H9 (cell line): ENCODE measurements around the gene SLC30A7. TPM values are rescaled to one million over a fixed set of nuclear protein-coding genes. Genes with fewer than 3 reads are reported as not detected.

ENCODE experiments used
- DNase-seq: peaks from one replicate; pipeline ENCODE4 v3.0.0-alpha.2; 2017
- H2AFZ ChIP-seq: one replicate; pipeline ENCODE4 v1.6.1; 2013; ENCODE audit warnings: mild to moderate bottlenecking, low read length, control low read depth, moderate library complexity
- H2AK5ac ChIP-seq: 2 replicates; pipeline ENCODE4 v1.6.1; 2013; ENCODE audit warnings: low read length, control low read depth, mixed read lengths; ENCODE audit not compliant: insufficient read length
- H2BK120ac ChIP-seq: one replicate; pipeline ENCODE4 v1.6.1; 2013; ENCODE audit warnings: low read depth, mild to moderate bottlenecking, low read length, control low read depth, inconsistent platforms; ENCODE audit not compliant: poor library complexity, severe bottlenecking
- H2BK12ac ChIP-seq: 2 replicates; pipeline ENCODE4 v1.6.1; 2013; ENCODE audit warnings: low read length, control low read depth, mixed read lengths, low read depth; ENCODE audit not compliant: insufficient read length
- H2BK15ac ChIP-seq: 2 replicates; pipeline ENCODE4 v1.6.1; 2013; ENCODE audit warnings: low read depth, low read length, control low read depth
- H2BK20ac ChIP-seq: one replicate; pipeline ENCODE4 v1.6.1; 2013; ENCODE audit warnings: low read depth, mild to moderate bottlenecking, low read length, control low read depth, inconsistent platforms; ENCODE audit not compliant: poor library complexity, severe bottlenecking
- H2BK5ac ChIP-seq: 2 replicates; pipeline ENCODE4 v1.6.1; 2013; ENCODE audit warnings: low read length, control low read depth, mixed read lengths; ENCODE audit not compliant: insufficient read length
- H3K14ac ChIP-seq: 2 replicates; pipeline ENCODE4 v1.6.1; 2013; ENCODE audit warnings: low read length, control low read depth; ENCODE audit not compliant: insufficient read depth
- H3K18ac ChIP-seq: 2 replicates; pipeline ENCODE4 v1.6.1; 2013; ENCODE audit warnings: low read depth, mild to moderate bottlenecking, mixed read lengths, low read length, control low read depth; ENCODE audit not compliant: insufficient read length
- H3K23ac ChIP-seq: 2 replicates; pipeline ENCODE4 v1.6.1; 2013; ENCODE audit warnings: low read length, control low read depth, mixed read lengths, low read depth; ENCODE audit not compliant: insufficient read length
- H3K23me2 ChIP-seq: 2 replicates; pipeline ENCODE4 v1.6.1; 2013; ENCODE audit warnings: low read depth, mild to moderate bottlenecking, mixed read lengths, low read length, control low read depth; ENCODE audit not compliant: insufficient read length, poor library complexity, severe bottlenecking
- H3K27ac ChIP-seq: 2 replicates; pipeline ENCODE4 v1.5.1; 2013; ENCODE audit warnings: low read length, control low read depth, mixed read lengths, low read depth; ENCODE audit not compliant: insufficient read length
- H3K27me3 ChIP-seq: 2 replicates; pipeline ENCODE4 v1.6.1; 2013; ENCODE audit warnings: low read length, control low read depth, inconsistent platforms; ENCODE audit not compliant: insufficient read depth
- H3K4ac ChIP-seq: 2 replicates; pipeline ENCODE4 v1.6.1; 2013; ENCODE audit warnings: low read depth, mild to moderate bottlenecking, control low read depth, inconsistent platforms, low read length, moderate library complexity
- H3K4me1 ChIP-seq: 2 replicates; pipeline ENCODE4 v1.6.1; 2013; ENCODE audit warnings: low read length, control low read depth, inconsistent platforms; ENCODE audit not compliant: insufficient read depth
- H3K4me2 ChIP-seq: 2 replicates; pipeline ENCODE4 v1.6.1; 2013; ENCODE audit warnings: low read length, control low read depth, mixed read lengths; ENCODE audit not compliant: insufficient read length, insufficient read depth
- H3K56ac ChIP-seq: 2 replicates; pipeline ENCODE4 v1.6.1; 2013; ENCODE audit warnings: low read depth, mild to moderate bottlenecking, mixed read lengths, low read length, control low read depth; ENCODE audit not compliant: insufficient read length
- H3K79me1 ChIP-seq: 2 replicates; pipeline ENCODE4 v1.6.1; 2013; ENCODE audit warnings: low read depth, mild to moderate bottlenecking, moderate library complexity, low read length, control low read depth, inconsistent platforms; ENCODE audit not compliant: insufficient read depth, poor library complexity, severe bottlenecking
- H3K79me2 ChIP-seq: 2 replicates; pipeline ENCODE4 v1.6.1; 2013; ENCODE audit warnings: low read length, control low read depth, inconsistent platforms; ENCODE audit not compliant: insufficient read depth
- H3K9ac ChIP-seq: 2 replicates; pipeline ENCODE4 v1.6.1; 2013; ENCODE audit warnings: low read length, control low read depth, mixed read lengths; ENCODE audit not compliant: insufficient read length; ENCODE audit errors: extremely low read depth
- H3K9me3 ChIP-seq: one replicate; pipeline ENCODE4 v1.6.1; 2013; ENCODE audit warnings: low read depth, low read length, inconsistent platforms; ENCODE audit not compliant: control insufficient read depth
- H3T11ph ChIP-seq: one replicate; pipeline ENCODE4 v1.6.1; 2013; ENCODE audit warnings: mild to moderate bottlenecking, low read length, control low read depth, inconsistent platforms
- H4K20me1 ChIP-seq: one replicate; pipeline ENCODE4 v1.6.1; 2013; ENCODE audit not compliant: control insufficient read depth, insufficient read length, insufficient read depth
- H4K5ac ChIP-seq: 2 replicates; pipeline ENCODE4 v1.6.1; 2013; ENCODE audit warnings: low read depth, mild to moderate bottlenecking, mixed read lengths, low read length, control low read depth; ENCODE audit not compliant: insufficient read length
- H4K8ac ChIP-seq: replicated peaks from 2 replicates; pipeline ENCODE4 v1.6.1; 2013; ENCODE audit warnings: low read length, control low read depth, mixed read lengths, low read depth; ENCODE audit not compliant: insufficient read length
- H4K91ac ChIP-seq: 2 replicates; pipeline ENCODE4 v1.6.1; 2013; ENCODE audit warnings: low read depth, mild to moderate bottlenecking, moderate library complexity, mixed read lengths, low read length, control low read depth; ENCODE audit not compliant: insufficient read length
- H3K27ac Mint-ChIP-seq, 3 experiments: 2 replicates in 2 of 3; 3 replicates in 1 of 3; pipeline ENCODE4 v1.8.0; 2020 to 2021; ENCODE audit warnings: mixed read lengths in 3 of 3, mild to moderate bottlenecking in 1 of 3, moderate library complexity in 1 of 3
- H3K27me3 Mint-ChIP-seq: 2 replicates; pipeline ENCODE4 v1.8.0; 2021; ENCODE audit warnings: low read depth, mild to moderate bottlenecking, moderate library complexity, mixed read lengths
- H3K36me3 Mint-ChIP-seq, 3 experiments: 2 replicates in 2 of 3; 3 replicates in 1 of 3; pipeline ENCODE4 v1.8.0; 2020 to 2021; ENCODE audit warnings: low read depth in 3 of 3, mixed read lengths in 3 of 3; ENCODE audit not compliant: insufficient read depth in 1 of 3
- H3K4me1 Mint-ChIP-seq, 2 experiments: 2 replicates each; pipeline ENCODE4 v1.8.0; 2020; ENCODE audit warnings: mixed read lengths in 2 of 2
- H3K4me3 Mint-ChIP-seq, 2 experiments: 2 replicates in 1 of 2; 3 replicates in 1 of 2; pipeline ENCODE4 v1.8.0; 2020 to 2021; ENCODE audit warnings: mild to moderate bottlenecking in 2 of 2, mixed read lengths in 2 of 2, moderate library complexity in 1 of 2
- H3K9me3 Mint-ChIP-seq, 2 experiments: 2 replicates in 1 of 2; 3 replicates in 1 of 2; pipeline ENCODE4 v1.8.0; 2020; ENCODE audit warnings: mild to moderate bottlenecking in 2 of 2, mixed read lengths in 2 of 2, moderate library complexity in 1 of 2
- total RNA-seq: library from RNA; stranded (reverse); gene quantifications from 2 replicates; pipeline ENCODE4 v1.2.1, GENCODE V29; 2021
- TF ChIP-seq, protein P1 (sequence below): fragments of 200-600 bp; sonication (generic); conservative IDR thresholded peaks from 3 replicates; pipeline ENCODE4 v1.8.0; 2021; ENCODE audit warnings: antibody characterized with exemption, mild to moderate bottlenecking

SLC30A7 gene
- total RNA-seq, 1 experiment from 2014 or later, result 25.6 TPM

DNA sequence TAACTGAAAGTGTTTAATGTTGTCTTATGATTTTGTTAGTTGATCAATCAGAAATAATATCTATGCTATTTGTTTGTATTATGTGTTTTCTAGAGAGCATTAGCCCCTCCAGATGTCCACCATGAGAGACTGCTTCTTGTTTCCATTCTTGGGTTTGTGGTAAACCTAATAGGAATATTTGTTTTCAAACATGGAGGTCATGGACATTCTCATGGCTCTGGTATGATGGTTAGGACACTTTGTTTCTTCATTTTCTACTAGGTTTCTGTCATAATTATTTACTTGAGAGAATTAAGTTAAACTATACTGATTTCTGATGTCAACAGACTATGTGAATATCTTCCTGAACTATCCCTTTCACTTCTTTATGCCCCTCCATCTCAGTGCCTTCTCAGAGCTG lies 16.1 kb downstream of the SLC30A7 start:
- Histone ChIP-seq H4K91ac (no peak overlapping the region), H3K4me2 (no peak overlapping the region), H2BK5ac (no peak overlapping the region), H3K79me1 (no peaks in the 10 kb centered on the region), H3K23ac (no peak overlapping the region), H3K56ac (no peak overlapping the region), H2AK5ac (no peak overlapping the region), H2BK12ac (no peak overlapping the region), H2BK20ac (no peak overlapping the region), H2BK120ac (no peak overlapping the region), H2BK15ac (no peak overlapping the region), H3K23me2 (no peaks in the 10 kb centered on the region), H3K27ac (no peak overlapping the region), H3K18ac (no peak overlapping the region), H3K79me2 (no peaks in the 10 kb centered on the region), H4K8ac (no peak overlapping the region), H3K4me1 (no peaks in the 10 kb centered on the region), H2AFZ (no peak overlapping the region), H3K9ac (no peak overlapping the region), H3K4ac (no peak overlapping the region), H4K5ac (no peak overlapping the region), H3K27me3 (no peaks in the 10 kb centered on the region), H3K9me3 (no peaks in the 10 kb centered on the region), H3K14ac (no peak overlapping the region), H3T11ph (no peak overlapping the region), H4K20me1 (no peaks in the 10 kb centered on the region)
- Mint-ChIP-seq H3K4me3 (no peak overlapping the region), H3K27ac (no peak overlapping the region), H3K36me3 (peaks cover 10 to 66% (median 41%) of the 10 kb centered on the region in 3 experiments; a peak in 5 of 7 replicates), H3K4me1 (no peaks in the 10 kb centered on the region), H3K27me3 (no peaks in the 10 kb centered on the region), H3K9me3 (no peaks in the 10 kb centered on the region)
- TF ChIP-seq, protein P1, sequence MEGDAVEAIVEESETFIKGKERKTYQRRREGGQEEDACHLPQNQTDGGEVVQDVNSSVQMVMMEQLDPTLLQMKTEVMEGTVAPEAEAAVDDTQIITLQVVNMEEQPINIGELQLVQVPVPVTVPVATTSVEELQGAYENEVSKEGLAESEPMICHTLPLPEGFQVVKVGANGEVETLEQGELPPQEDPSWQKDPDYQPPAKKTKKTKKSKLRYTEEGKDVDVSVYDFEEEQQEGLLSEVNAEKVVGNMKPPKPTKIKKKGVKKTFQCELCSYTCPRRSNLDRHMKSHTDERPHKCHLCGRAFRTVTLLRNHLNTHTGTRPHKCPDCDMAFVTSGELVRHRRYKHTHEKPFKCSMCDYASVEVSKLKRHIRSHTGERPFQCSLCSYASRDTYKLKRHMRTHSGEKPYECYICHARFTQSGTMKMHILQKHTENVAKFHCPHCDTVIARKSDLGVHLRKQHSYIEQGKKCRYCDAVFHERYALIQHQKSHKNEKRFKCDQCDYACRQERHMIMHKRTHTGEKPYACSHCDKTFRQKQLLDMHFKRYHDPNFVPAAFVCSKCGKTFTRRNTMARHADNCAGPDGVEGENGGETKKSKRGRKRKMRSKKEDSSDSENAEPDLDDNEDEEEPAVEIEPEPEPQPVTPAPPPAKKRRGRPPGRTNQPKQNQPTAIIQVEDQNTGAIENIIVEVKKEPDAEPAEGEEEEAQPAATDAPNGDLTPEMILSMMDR, result no peak
- no peak for DNase-seq
